Measurements from ENCODE around the gene MRPL10.

- no peak for TF ChIP-seq CTCF (conservative IDR thresholded peaks at IDR 0.05 in 1 of 2, IDR thresholded peaks at IDR 0.05 in 1 of 2; ENCODE audit: low read depth in 1 of 2, low read length in 2 of 2)
- no peak for TF ChIP-seq EZH2 (IDR thresholded peaks at IDR 0.05; ENCODE audit: low read length, missing control alignments)
Measured at GRCh38 chr17:47781397-47781796, 49.9 kb downstream of the MRPL10 start.

Data from fibroblast of lung (primary cell).